Hematopoietic multipotent progenitor cell treated with erythropoietin and hydrocortisone succinate and interleukin-3 and kit ligand, for 15 days (in vitro differentiated cells): ENCODE measurements around the gene ATP13A1.

Experiments used
- DNase-seq: peaks from one replicate; pipeline ENCODE4 v3.0.0-alpha.2; 2015; ENCODE audit warnings: low spot score

Gene ATP13A1

GRCh38 chr19:19662871-19663255, 613 bp downstream of the ATP13A1 start:
- DNase-seq = no peak

- DNase-seq = no peak
Measured at GRCh38 chr19:19662344-19662743, 1.1 kb downstream of the ATP13A1 start.

GRCh38 chr19:19661675-19662251, 1.7 kb downstream of the ATP13A1 start:
- no peak for DNase-seq

GRCh38 chr19:19661141-19661674, 2.3 kb downstream of the ATP13A1 start:
- no peak for DNase-seq

GRCh38 chr19:19659646-19660245, 3.7 kb downstream of the ATP13A1 start:
- no peak for DNase-seq

GRCh38 chr19:19657397-19657783, 6.1 kb downstream of the ATP13A1 start:
- no peak for DNase-seq

- DNase-seq = no peak
Measured at GRCh38 chr19:19656451-19657396, 6.8 kb downstream of the ATP13A1 start.

- DNase-seq = no peak
Measured at GRCh38 chr19:19655641-19656343, 7.7 kb downstream of the ATP13A1 start.

- no peak for DNase-seq
Measured at GRCh38 chr19:19655051-19655594, 8.4 kb downstream of the ATP13A1 start.

GRCh38 chr19:19654441-19654840, 9.0 kb downstream of the ATP13A1 start:
- DNase-seq = no peak

GRCh38 chr19:19653597-19654147, 9.8 kb downstream of the ATP13A1 start:
- DNase-seq = no peak

GRCh38 chr19:19652482-19653295, 10.8 kb downstream of the ATP13A1 start:
- no peak for DNase-seq

GRCh38 chr19:19651076-19651475, 12.4 kb downstream of the ATP13A1 start:
- DNase-seq = no peak

GRCh38 chr19:19650331-19650730, 13.1 kb downstream of the ATP13A1 start:
- DNase-seq = no peak

GRCh38 chr19:19649580-19649995, 13.9 kb downstream of the ATP13A1 start:
- no peak for DNase-seq

- DNase-seq = no peak
Measured at GRCh38 chr19:19649155-19649554, 14.3 kb downstream of the ATP13A1 start.

- DNase-seq = no peak
Measured at GRCh38 chr19:19647037-19647835, 16.2 kb downstream of the ATP13A1 start.

GRCh38 chr19:19645233-19645870, 18.1 kb downstream of the ATP13A1 start:
- no peak for DNase-seq

GRCh38 chr19:19644054-19644388, 19.5 kb downstream of the ATP13A1 start:
- DNase-seq = no peak
